NCI-H82 treated with DMSO at 0.1 percent for 48 hours (cell line): Measurements from ENCODE around the gene CTBP1.
A peak's percentile ranks its signal among the peaks of the same experiment; 100 is the strongest.

Experiments
- DNase-seq: peaks from one replicate; lab custom pipeline; 2025; ENCODE audit not compliant: unreplicated experiment; lab: John Stamatoyannopoulos, UW

Gene CTBP1

DNA sequence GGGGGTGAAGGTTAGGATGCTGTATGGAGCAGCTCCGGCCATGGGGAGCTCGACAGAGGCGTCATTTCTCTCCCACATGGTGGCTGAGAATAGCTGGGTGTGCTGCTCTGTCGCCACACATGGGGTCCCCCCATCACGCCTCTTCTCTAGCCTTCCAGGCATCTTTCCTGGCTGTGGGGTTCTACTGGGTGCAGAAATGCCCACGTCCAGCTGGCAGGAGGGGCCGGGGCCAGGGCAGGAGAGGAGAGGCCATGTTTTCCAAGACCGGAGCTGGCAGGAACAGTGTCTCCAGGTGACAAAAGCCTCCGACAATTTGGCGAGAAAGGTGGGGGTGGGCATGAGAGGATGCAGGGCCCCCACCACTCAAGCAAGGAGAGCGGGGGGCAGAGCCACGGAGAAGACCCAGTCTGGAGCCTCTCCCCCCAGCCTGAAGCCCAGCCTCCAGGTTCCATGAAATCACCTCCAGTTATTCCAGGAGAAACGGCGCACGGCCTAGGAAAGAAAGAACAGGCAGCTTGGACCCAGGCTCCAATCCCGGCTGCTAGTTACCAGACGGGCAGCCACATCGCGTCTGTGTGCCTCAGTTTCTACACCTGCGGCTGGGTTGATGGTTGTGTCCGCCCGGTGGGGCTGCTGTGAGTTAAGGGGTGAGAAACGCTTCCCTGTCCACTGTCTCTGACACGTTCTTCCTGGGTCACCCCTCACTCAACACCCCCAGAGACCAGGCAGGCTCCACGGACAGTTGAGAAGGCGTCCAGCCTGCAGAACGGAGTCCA, 49.2 kb downstream of the CTBP1 start:
- DNase-seq = no peak

DNA sequence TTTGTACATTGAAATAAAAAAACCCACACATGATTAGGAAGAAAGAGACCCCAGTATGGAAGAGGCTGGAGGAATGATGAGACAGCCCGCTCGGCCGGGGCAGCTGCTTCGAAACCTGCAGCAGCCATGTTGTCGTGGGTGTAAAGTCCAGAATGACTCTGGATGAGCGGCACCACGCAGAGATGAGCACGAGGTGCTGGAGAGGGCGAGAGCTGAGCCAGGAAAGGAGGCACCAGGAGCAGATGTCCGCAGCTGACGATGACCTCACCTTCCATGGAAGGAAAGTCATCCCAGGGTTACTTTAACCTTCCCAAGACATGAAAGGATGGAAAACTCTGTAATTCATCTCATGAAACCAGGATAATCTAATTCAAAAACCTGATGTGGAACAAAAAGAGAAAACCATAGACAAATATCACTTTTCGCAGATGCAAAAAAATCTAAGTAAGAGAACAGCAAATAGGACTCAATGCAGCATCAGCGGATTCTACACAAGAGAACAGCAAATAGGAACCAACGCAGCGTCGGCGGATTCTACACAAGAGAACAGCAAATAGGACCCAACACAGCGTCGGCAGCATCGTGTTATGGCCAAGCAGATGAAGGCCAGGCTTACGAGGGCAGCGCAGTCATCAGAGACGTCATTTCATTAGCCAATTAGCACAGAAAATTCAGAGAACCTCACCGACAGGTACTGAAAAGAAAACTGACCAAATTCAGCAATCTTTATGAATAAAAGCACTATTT, 50.7 kb downstream of the CTBP1 start:
- no peak for DNase-seq

DNA sequence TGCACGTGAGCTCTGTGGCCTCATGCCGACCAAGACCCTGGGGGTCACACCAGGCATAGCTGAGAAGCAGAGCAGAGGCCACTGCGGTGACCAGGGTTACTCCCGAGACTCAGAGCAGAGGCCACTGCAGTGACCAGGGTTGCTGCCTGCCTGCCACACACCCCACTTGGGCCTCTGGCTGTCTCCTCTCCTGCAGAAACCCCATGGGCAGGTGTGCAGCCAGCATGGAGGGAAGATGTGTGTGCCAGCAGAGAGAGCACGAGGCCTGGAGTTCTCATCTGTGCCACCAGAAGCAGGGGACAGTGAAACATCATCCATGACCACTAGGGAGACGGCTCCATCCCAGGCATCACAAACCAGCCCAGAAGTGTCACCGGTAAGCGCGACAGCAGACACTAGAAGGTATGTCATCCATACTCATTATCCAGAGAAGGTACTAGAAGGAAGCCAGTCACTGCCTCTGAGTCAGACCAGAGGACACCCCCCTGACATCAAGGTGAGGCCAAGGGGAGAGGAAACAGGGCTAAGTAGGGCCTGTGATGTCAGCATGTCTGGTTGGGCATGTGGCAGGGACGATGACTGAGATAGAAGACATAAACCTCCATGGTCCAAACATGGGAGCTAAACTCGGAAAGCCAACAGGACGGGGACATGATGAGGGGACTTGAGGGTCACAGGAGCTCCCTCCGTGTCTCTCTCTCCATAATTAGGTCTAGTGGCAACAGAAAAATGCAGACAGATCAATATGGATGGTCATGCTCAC, 52.3 kb downstream of the CTBP1 start:
- no peak for DNase-seq

DNA sequence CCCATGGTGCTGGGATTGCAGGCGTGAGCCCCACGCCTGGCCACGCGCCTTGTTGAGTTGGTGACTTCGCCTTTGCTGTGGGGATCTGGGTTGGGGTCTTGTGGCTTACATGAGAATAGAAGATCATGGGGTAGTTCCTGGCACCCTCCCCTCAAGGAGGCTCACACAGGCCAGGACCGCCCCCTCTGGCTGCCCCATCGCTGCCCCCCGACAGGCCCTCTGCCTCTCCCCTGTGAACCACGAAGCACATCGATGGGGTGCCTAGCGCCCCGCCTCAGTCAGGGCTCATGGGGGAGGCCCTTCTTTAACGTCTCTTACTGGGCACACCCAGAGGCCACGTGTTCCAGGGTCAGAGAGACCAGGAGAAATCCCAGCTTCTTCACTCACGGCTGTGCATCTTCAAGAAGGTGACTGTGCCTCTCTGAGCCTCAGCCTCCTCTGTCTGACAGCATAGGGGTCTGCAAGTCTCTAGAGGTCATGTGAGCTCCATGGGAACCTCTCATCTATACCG, 53.0 kb downstream of the CTBP1 start:
- no peak for DNase-seq

DNA sequence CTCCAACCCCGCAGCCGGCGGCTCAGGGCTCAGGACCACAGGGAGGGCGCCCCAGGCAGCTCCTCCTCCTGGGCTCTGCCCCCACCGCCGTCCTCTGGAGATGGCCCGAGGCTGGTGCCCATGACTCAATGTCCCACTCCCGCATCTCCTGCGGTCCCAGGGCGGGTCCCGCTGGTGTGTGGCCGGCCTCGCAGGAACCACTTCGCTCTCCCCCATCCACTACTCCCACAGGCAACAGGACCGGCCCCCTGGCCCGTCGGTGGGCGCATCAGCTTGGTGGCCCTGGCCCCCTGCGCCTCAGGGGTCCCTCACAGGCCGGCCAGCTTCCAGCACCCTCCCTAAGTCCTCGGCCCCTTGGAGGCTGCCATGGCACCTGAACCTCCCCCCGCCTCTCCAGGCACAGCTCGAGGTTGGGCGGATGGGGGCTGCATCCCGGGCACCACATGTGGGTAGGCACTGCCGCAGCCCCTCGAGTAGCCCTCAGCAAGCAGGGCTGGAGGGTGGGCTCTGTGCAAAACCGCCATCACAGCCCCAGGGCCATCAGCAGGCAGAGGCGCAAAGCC, 53.7 kb downstream of the CTBP1 start:
- no peak for DNase-seq

DNA sequence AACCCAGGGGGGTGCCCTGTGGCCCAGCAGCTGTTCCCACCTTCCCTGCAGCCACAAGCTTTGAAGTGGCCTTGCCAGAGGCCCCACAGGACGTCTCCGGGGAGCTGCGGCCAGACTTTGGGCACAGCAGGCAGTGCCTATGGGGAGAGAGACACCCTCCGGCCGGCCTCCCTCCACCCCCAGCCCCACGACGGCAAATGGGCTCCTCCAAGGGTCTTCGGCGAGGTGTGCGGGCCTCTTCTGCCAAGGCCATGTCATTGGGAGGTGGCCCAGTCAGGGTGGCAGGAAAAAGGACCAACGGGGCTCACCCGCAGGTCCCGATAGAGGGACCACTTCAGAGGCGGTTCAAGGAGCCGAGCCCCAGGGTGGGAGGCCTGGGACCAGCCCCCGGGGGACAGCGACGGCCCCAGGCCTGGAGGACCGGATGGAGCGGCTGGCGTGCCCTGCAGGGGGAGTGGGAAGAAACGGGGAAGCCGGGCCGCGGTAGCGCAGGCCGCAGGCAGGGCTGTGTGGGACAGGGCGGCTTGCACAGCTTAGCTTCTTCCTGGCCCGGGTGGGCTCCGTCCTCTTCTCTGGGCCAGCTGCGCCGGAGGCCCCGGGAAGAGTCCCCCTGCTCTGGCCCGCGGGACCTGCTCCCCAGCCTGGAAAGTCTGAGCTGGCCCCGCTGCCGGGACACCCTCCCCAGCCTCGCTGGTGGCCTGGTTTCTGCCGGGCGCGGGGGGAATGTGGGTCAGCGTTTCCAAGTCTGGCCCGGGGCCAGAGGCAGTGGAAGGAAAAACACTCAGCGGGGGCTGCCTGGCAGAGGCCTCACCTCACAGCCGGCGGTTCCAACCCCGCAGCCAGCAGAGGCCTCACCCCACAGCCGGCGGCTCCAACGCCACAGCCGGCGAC, 54.7 kb downstream of the CTBP1 start:
- DNase-seq = no peak

DNA sequence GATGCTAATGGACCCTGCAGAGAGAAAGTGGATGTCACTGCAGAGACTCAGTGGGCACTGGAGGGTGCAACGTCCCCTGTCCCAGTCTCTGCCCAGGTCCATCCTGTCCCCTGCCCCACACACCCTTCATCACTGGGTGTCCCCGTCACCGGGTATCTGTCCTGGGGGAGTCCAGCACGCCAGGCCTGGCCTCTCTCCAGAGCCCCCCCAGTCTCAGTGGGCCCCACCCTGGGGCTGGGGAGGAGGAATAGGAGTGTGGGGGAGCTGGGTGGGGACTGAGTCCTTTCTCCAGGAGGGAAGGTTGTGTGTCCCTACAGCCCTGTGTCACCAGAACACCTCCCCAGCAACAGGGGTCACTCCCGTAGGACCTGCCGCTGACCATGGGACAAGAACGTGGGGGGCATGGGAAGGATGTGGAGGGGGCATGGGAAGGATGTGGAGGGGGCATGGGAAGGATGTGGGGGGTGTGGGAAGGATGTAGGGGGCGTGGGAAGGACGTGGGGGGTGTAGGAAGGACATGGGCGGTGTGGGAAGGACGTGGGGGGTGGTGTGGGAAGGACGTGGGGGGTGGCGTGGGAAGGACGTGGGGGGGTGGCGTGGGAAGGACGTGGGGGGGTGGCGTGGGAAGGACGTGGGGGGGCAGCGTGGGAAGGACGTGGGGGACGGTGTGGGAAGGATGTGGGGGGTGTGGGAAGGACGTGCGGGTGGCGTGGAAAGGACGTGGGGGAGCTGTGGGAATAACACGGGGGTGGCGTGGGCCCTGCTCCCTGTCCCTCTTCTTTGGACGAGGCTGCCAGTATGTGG, 55.5 kb downstream of the CTBP1 start:
- no peak for DNase-seq

DNA sequence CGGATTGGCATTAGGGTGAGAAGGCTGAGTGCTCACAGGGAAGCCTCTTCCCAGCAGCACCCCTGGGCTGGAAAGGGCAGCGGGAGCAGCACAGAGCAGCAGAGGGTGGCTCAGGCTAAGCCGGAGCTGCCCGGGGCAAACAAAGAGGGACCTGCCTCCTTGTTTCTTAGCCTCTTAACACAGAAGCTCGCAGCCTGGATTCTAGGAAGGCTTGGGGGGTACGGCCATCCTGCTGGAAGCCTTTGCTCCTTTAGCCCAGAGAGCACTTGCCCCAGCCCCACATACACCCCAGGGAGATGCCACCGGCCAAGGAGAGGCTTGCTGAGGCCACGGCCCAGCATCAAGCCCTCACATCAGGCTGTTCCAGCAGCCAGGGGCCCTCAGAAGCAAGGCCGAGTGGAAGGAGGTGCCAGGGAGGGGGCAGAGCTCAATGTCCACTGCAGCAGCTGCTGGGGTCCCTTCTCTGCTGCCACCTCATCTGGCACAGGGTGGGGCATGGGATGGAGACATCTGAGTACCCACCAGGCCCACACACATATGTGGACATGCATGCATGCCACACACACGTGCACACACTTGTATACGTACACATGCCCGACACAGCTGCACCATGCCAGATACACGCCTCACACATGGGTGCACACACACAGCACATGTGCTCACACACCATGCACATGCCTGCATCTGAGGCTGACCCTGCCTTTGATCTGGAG, 56.3 kb downstream of the CTBP1 start:
- DNase-seq = no peak

DNA sequence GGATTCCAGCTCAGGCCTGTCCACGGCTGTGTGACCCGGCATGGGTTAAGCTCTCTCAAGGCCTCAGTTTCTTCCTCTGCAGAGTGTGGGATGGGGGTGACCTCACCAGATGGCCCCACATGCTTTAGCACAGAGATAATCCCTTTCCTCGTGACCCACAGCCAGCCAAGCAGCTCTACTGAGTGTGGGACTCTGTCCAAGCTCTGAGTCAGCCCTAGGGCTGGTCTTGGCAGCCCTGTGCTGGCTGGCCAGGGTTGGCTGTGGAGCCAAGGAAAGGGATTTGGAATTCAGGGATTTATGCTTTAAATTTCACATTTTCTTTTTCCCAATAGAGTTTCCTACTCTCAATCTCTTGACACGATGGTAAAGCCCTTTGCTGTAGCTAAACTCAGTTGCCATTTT, 56.8 kb downstream of the CTBP1 start:
- DNase-seq = no peak

DNA sequence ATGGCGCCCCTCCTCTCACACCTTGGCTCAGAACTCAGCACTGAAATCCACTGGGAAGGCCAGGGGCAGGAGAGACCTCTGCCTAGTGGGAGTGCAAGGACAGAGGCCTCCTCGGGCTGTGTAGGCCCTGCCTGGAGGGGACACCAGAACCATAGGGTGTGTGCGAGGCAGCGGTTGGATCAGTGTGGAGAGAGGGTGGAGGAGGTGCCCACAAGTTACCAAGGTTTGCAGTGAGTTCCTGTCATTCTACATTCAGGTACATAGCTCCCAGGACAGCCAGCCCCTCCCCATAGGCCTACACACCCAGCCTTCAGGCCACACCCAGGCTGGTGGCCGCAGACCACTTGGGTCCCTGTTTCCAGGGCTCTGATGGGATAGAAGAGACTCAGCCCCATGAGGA, 57.3 kb downstream of the CTBP1 start:
- DNase-seq = no peak

DNA sequence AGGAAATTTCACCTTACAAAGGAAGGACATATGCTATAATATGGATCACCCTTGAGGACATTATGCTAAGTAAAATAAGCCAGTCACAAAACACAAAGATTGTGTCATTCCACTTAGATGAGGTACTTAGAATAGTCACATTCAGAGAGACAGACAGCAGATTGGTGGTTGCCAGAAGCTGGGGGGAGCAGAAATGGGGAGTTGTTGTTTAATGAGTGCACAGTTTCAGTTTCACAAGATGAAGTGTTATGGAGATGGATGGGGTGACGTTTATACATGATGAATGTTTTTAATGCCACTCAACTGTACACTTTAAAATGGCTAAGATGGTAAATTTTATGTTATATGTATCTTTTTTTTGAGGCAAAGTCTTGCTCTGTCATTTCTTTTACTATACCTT, 61.7 kb downstream of the CTBP1 start:
- DNase-seq = no peak

DNA sequence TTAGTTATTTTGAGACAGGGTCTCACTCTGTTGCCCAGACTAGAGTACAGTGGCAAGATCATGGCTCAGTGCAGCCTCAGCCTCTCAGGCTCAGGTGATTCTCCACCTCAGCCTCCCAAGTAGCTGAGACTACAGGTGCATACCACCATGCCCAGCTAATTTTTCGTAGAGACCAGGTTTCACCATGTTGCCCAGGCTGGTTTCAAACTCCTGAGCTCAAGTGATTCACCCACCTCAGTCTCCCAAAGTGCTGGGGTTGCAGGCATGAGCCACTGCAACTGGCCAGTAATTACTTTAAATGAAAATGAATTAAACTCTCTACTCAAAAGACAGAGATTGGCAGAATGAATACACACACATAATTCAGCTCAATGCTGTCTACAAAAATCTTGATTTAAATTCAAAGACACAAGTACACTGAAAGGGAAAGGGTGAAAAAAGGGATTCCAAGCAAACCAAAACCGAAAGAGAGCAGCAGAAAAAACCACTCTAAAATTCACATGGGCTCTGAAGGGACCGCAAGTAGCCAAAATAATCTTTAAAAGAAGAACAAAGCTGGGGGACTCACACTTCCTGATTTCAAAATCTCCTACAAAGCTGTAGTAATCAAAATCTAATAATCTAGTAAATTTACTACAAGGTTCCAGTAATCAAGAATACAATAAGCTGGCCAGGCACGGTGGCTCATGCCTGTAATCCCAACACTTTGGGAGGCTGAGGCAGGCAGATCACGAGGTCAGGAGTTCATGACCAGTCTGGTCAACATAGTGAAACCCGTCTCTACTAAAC, 64.8 kb downstream of the CTBP1 start:
- no peak for DNase-seq

DNA sequence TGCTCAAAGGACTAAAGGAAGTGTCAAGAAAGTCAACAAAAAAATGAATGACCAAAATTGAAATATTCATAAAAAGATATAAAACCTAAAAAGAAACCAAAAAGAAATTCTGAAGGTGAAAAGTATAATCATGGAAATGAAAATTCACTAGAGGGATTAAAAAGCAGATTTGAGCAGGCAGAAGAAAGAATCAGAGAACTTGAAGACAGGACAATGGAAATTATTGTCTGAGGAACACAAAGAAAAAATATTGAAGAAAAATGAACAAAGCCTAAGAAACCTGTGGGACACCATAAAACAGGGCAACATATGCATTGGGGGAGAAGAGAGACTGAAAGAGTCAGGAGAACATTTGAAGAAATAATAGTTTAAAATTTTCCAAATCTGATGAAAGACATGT, 66.6 kb downstream of the CTBP1 start:
- no peak for DNase-seq

DNA sequence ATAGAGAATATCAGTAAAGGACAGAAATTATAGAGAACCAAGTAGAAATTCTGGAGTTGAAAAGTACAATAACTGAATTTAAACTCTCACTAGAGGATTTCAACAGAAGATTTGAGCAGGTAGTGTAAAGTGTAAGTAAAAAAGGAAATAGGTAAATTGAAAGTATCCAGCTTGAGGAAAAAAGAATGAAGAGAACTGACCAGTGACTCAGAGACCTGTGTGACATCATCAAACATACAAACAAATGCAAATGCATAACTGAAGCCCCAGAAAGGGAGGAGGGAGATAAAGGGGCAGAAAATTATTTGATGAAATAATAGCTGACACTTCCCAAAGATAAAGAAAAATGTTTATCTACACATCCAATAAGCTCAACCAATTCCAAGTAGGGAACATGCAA, 68.3 kb downstream of the CTBP1 start:
- DNase-seq = no peak

DNA sequence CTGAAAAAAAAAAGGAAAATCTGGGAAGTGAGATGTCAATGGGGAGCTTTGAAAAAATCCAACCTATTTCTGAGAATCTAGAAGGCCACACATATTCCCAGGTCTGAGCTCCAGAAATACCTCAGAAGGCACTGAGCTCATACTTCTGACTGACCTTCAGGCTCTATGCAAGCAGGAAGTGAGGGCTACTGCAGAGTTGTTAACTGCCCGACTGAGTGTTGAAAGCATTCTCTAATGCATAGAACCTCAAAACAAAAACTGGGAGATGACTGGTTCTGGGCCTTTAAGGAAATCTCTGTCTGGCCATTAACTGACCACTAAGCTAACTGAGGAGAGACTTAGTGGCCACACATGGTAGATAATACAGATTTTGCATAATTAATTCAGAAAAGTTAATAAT, 69.0 kb downstream of the CTBP1 start:
- no peak for DNase-seq

DNA sequence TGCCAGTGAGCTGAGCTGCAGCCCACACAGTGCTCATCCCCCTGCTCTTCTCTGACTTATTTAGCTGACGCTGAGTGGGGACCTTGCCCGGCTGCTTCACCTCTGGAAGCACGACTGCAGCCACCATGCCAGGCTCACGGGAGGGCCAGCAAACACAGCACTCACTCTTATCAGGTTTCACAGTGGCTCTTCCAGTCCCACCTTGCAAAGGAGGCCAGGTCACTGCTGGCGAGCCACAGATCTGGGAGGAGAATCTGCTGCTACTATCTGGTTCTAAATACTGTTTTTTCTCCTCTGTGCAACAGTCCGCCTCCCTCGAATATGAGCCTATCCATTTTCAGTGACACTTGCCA, 69.9 kb downstream of the CTBP1 start:
- no peak for DNase-seq

DNA sequence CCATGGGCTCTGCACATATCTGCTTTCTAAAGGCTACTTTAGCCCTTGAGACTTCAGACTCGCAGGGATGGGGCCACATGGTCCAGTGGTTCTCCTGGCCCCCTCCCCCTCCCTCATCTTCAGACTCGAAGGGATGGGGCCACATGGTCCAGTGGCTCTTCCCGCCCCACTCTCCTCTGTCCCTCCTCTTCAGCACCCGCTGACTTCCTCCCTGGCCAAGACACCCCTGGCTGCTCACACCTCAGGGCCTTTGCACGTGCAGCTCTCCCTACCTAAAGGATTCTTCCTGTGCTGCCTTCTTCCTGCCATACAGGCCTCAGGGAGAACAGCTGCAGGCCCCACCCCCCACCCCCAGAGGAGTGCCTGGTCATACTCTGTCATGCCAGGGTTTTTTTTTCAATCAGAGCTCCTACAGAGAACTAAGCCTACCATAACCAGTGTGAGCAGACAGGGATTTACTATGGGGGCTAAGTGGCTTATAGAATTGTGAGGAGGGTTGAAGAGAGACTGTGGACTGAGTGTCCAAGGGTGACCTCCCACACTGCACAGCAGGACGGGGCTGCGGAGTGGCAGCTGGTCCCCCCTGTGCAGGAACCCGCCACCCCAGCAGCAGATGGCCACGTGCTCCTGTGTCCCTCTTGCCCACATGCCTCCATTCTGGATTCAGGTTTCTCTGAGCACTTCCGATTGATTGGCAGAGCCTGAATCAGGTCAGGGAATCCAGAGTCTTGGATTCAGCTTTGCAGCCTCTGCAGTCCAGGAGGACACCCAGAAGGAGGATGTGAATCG, 70.4 kb downstream of the CTBP1 start:
- DNase-seq = peak; percentile 83
